LHCN-M2 (cell line): ENCODE data around the gene CD248. TPM values are rescaled to one million over a fixed set of nuclear protein-coding genes. Genes with fewer than 3 reads are reported as not detected.
"Not testable (repeated sequence)": the region's sequence is repeated elsewhere in the genome, so short reads cannot be mapped to it uniquely, and the experiment has no call there.

Experiments used
- DNase-seq: peaks from one replicate; pipeline ENCODE4 v3.0.0-alpha.2; 2012; ENCODE audit warnings: low read depth
- total RNA-seq: library from RNA; depleted of rRNA; stranded (reverse); fragments of >200 nt; gene quantifications from 2 replicates; pipeline ENCODE4 v1.2.3, GENCODE V29; 2014

Gene CD248
- total RNA-seq, 1 experiment from 2014 or later = 0.06 TPM

DNA sequence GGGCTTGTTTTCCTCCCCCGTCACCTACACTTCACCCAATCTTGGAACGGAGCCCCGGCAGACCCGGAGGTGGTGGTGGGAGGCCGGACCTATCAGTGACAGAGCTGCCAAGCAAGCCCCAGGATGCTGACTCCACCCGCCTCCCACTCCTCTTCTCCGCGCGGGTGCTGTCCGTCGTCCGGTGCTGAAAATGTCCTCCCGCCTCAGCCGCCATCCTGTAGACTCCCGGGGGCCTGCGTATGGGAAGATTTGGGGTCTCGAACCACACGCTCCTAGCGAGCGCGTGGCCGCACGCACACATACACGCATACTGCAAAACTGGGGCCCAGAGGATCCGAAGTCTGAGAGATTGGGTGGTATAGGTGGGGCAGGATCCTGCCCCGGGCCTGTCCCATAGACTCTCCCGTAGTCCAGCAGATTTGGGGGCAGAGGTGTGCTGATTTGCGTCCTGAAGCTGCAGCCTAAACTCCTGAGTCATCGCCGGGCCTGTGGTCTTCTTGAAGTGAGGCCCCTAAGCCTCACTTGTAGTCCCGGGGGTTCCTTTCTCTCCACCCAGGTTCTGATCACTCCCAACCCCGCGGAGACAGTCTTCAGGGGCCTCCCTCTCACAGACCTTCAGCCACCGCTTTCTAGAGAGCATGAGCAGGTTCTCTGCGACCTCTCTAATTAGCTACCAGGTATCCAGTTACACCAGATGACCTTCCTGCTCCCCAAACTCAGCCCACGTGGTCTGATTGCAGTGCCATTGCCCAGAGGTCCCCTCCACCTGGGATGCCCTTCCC, 27.1 kb downstream of the CD248 start:
- no peak for DNase-seq

DNA sequence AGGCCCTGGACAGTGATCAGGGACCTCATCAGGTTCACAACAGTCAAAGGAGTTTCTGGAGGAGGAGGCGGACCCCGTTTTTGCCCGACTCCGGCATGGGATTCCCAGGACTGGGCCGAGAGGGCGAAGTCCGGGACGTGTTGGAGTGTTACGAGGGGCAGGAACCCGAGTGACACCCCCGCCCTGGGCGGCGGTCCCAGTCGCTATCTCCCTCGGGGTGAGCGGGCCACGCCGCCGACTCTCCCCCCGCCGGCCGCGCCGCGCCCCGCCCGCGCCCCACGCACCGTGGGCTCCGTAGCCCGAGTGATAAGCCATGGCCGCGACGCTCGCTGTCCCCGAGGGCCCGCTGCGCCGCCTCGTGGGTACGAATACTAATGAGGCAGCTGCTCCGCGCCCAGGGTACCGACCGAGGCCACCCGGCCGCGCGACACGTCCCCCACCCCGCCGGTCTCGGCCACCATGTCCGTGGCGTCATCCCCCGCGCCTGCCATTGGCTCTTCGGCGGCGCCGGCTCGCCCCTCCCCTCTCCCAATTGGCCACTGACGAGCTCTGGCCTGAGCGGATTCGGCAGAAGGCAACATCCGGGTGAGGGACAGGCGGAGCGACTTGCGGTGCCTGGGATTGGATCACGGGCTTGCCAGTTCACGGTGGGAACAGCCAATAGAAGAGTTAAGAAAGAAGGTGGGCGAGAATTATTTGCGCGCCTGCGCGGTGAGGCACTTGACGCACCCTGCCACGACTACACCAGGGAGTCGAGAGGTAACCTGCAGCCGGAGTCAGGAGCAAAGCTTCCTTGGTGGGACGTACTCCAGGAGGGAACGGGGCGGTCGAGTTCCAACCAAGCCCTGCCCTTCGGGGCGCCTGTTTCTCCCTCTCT, 27.9 kb downstream of the CD248 start, which contains the start of gene YIF1A:
YIF1A (minus strand) TSS at position 473 of the 877 bp plus-strand sequence; CDS start at position 315, 158 bp downstream.
- peak; percentile 98 for DNase-seq

DNA sequence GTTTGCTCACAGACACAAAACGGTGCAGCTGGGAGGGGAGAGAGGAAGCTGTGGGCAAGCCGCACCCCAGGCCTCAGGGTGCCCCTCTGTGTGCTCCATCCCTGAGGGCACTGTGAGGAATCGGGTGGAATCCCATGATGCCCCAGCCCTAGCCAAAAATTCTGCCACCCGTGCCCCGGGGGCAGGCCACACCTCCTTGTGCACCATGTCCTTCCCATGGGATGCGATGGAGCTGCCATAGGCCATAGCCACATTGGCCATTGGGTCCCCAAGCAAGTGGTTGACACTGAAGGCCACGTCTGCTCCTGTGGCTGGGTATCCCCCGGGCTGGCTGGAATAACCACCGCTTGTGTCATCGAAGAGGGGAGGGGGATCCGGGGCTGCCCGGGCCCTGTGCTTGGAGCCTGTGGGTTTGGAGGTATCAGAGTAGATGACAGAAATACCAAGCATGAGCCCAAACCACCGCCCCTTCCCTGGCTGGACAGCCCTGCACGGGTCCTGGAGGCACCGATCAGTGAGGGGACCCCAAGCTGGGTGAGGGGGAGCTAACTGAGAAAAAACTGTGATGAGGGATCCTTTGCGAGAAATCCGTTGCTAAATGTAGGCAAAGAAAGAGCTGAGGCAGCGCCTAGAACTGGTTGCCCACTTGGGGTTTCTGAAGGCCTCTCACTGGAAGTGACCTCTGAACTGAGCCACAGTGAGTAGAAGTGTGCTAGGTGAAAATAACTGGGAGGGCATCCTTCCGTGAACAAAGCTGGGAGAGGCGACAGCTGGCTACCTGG, 28.8 kb downstream of the CD248 start:
- no peak for DNase-seq

DNA sequence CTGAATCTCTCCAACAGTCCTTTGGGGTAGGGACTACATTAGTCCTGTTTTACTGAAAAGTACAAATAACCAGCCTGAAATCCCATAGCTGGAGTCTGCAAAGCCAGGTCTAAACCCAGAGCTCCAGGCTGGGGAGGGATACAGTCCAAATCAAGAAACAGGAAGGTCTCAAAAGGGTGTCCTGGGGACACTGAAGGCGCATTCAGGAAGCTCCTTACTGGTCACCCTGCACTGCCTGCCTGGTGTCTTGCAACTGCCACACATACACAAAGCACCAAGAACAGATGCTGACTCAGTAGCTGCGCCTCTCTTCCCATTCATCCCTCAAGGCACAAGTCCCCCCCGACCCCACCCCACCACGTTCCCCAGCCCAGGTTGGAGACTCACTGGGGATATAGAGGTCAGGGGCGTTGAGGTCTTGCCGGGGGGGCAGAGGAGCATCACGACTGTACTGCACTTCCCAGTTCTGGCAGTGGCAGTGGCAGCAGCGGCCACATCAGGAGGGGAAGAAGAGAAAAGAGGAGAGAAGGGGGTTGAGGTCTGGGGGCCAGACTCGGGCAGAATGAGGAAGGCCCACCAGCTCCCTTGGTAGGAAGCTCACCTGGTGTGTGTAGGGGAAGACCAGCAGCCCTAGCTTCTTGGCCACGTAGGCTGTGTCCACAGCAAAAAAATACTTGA, 29.5 kb downstream of the CD248 start:
- no peak for DNase-seq

DNA sequence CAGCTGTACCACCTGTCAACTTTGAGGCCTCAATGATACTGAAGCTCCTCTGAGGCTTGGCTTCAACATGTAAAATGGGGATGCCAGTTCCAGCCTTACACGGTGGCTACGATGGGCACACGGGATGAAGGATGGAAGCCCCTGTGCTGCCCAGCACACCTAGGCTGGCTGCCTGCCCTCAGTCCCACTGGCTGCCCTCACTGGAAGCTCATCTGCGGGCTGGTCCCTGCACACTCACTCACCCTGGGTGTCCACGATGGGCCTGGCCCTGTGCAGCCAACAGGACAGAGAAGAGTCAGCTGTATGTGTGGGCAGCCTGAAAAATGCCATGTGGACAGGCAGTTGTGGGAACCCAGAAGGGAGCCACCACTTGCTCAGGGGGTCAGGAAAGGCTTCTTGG, 30.1 kb downstream of the CD248 start:
- DNase-seq = no peak

DNA sequence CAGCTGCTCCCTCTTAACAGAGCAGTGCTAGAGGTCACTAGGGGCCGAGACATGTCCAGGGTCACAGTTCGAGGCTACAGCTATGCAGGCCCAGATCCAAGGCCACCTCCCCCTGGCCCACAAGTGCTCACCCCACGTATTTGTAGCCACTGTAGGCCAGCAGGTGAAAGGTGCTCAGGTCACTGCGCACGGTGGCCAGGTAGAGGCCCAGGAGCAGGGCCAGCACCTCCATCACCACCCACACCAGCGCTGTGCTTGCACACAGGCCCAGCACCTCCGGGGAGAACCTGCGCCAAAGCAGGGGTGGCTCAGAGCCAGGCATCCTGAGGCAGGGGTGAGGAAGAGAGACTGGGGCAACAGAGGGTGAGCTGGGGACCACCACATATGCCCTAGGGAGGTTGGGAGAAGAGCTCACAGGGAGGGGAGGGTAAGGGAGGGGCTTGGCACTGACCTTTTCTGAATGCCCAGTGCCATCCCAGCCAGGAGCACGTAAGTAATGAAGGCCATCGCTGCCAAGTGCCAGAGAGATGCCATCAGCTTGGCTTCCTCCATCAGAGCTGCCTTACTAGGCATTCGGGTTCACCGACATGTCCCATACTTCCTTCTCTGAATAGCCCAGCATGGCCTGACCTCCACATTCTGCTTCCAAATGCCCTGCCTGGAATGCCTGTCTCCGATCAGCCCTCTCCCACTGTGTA, 31.4 kb downstream of the CD248 start:
- no peak for DNase-seq

DNA sequence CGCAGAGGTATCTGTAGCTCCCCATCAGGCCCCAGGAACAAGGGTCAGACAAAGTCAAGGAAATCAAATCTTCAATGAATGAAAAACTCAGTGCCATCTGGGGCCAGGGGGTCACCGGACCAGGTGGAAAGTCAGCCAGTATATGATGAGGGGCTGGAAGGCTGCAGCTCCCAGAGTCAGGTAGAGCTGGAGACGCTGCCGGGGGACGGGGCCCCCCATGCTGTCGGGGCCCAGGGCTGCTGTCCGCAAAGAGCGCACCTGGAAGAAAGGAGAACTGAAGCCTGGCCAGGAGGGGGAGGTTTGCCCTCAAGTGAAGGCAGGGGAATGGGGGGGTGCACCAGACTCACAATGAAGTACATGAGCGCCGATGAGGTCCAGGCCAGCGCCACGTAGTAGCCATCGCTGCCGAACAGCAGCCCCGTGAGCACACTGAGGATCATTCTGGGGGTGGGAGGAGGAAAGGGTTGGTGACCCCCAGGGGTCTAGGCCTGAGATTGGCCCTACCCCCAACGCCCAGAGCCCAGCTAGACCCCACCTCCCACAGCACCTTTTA, 32.2 kb downstream of the CD248 start:
- DNase-seq = no peak

DNA sequence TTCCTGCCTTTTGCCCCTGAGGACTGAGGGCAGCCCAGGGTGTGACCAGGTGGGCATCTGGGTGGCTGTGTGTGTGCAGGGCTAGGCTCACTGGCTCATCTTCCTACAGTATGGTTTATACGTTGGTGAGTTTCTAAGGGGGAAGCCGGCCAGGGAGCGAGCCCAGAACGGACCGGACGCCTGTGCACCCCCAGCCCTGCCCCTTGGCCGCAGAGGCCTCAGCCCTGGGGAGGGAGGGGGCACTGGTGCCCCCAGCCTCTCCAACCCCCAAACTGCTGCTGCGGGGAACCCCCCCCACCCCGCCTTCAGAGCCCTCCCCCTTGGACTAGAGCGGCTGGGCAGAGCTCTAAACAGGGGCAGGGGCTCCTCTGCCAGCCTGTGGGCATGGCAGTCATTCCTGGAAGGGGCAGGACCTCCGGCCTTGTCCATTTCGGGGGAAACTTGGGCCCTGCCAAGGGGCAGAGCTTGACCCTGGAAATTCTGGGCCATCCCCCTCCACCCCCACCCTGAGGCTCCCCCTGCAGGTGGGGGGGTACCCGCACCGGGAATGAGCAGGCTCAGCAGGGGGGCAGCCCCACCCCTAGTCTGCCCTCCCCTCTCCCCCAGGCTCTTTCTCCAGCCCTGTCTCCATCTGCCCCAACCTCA, 33.3 kb downstream of the CD248 start:
- DNase-seq = no peak

DNA sequence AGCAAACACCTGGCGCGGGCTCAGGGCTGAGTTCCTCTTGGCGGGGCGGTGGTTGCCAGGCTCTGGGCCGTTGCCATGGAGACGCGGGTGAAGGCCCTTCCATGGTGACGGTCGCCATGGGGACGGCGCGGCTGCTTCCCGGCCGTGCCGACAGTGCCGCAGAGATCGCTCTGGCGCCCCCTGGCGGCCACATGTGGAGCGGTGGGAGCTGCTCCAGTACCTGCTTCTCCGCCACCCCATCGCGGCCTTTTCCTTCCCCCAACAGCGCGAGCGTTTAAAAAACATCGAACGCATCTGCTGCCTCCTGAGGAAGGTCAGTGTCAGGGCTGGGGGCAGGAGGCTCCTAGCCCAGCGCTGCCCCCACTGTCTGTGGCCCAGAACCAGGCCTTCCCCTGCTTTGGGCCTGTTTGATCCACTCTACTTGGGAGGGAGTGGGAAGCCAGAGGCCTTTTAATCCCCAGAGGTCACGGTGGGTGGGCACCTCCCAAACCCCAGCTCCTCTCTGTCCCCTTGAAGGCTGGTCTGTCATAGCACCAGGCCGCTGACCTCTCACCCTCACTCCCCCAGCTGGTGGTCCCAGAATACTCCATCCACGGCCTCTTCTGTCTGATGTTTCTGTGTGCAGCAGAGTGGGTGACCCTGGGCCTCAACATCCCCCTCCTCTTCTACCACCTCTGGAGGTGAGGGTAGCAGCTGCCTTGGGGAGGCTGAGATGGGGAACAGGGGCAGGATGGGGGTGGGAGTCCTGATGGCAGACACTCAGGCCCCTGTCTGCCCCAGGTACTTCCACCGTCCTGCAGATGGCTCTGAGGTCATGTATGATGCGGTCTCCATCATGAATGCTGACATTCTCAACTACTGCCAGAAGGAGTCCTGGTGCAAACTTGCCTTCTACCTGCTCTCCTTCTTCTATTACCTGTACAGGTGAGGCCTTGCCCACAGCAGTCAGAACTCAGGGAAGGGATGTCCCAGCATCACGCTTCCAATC, 34.1 kb downstream of the CD248 start:
- peak; percentile 91 for DNase-seq

DNA sequence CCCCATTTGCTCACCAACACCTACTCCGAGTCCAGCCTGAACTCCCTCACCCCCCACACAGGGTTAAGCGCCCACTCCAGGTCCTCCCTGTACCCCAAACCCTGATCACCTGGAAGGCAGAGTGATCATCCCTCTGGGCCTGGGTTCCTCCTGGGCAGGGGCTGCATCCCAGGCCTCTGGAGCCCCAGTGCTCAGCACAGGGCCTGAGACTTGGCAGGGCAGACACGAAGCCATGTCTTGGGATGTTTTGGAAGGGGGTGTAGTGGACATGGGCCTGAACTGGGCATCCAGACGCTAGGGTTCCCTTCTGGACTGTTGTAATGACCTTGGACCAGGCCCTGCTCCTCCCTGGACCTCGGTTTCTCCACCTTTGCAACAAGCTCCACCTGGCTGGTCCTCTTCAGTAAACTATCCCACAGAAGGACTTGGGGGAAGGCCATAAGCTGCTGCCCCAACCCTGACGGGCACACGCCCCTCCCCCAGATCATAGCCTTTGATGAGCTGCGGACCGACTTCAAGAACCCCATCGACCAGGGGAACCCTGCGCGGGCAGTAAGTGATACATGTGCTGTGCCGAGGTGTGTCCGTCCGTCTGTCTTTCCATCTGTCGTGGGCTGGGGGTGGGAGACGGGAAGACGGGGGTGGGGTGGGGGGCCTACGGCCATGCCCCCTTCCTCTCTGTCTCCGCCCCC, 34.9 kb downstream of the CD248 start:
- no peak for DNase-seq

DNA sequence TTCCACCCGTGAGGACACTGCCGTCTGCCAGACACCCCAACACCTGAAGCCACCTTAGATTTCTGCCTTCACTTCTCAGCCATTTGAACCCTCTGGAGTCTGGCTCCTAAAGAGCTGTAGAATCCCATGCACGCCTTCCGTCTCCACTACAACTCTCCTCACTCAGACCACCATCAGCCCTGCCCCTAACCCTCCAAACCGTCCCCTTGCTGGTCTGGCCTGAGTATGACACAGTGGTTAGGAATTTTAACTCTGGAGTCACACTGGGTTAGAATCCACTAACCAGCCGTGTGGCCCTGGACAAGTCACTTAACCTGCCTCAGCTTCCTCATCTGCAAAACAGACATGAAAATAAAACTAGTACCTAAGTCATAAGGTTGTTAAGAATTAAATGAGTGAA, 35.8 kb downstream of the CD248 start:
- DNase-seq = no peak

DNA sequence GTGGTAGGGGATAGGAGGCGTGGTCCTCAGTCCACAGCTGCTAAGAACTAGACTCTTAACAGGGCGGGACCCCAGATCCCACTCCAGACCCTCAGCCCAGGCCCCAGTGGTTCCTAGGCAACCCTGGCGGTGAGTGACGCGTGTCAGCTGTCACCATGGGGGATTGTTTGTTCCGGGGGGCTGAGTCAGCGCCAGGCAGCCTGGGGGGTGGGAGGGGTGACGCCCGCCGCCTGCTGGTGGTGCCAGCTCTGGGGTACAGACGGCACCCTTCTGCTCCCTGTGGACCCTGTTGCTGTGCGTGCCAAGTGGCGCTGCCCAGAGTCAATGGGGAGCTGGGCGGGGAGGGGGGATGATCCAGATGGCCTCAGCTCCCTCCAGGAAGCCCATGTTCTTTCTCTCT, 36.4 kb downstream of the CD248 start:
- no peak for DNase-seq

DNA sequence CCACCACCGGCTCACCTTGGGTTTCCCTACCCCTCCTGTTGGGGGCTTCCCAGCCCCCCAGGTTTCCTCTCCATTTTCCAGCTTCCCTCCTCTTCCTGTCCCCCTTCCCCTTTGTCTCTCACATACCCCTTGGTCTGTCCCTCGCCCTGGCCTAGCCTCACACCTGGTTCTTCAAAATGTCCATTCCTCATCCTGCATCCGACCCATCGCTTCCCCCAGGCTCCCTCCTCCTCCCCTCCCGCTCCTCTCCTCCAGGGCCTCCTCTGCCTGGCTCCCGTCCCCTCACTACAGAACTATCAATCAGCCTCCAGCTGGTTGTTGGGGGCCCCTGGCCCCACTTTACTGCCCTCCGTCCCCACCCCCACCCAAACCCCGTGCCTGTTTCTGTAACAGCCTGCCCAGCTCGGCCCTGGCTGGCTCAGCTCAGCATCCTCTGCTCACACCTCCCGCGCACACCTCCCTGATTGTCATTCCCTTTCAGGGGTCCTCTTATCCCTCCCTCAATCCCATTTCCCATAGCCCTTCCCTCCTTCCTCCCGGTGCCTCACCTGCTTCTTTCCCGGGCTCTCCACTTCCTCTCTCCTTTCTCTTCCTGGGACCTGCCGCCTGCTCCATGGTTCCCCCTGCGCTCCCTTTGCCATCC, 37.6 kb downstream of the CD248 start:
- no peak for DNase-seq

DNA sequence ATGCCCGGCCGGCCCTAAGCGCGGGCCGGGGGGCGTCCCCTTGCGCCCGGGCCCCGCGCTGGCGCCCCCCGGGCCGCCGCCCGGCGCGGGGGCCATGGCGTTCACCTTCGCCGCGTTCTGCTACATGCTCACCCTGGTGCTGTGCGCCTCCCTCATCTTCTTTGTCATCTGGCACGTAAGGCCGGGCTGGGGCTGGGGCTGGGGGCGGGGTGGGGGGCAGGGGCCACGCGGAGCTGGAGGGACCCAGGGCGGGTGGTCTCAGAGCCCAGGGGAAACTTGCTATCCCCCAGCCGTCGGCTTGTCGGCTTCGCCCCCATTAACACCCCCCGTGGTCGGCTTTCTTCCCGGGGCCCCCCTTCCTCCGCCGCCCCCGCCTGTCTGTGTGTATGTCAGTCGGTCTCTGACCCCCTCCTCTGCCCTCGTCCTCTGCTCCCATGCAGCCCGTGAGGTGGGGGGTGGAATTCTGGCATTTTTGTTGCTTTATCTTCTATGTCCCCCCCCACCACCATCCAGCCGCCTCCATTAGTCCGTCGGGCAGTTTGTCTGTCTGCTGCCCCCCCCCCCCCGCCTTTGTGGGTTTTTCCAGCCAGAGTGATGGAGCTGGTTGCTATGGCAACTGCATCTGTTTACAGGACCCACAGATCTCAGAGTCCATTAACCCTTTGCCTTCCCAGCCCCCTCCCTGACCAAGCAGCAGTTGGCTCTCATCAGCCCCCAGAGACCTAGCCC, 38.3 kb downstream of the CD248 start:
- peak; percentile 54 for DNase-seq

DNA sequence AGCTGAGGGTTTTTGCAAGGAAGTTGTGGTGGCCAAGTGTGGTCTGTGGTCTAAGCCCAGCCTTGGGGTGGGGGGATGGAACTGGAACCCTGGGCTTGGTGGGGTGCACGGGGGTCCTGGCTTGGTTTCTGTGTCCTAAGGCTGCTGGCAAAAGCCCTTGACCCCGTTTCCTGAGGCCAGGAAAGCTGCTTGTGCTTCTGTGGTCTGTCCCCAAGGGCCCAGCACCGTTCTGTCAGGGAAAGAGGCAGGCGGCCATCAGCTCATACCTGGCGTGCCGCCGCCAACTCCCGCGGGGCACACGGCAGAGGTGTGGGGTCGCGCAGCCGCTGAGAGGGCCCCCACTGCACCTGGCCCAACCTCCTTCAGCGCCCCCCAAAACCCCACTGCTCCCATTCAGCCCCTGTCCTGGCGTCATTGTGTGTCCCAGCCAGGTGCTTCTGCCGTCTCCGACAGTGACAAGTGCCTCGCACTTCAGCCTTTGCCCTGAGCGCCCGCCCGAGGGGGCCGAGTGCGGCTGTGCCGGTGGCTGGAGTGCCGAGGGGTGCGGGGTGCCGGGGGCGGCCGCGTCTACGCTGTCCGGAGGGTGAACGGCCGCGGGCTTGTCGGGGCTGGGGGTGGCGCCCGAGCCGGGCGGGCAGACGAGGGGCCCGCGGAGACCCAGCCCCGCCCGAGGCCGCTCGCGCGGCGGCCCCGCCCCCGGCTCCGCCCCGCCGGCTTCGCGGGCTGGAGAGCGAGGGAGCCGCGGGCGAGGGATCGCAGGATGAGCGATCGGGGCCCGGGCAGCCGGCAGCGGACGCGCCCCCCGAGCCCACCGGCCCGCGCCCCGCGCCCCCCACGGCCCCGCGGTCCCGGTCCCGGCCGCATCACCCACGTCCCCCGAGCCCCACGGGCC, 39.1 kb downstream of the CD248 start, which contains the start of gene CNIH2:
CNIH2 (plus strand) TSS at position 705 of the 892 bp plus-strand sequence. CDS start 282 bp downstream, outside the sequence.
- DNase-seq = no peak

DNA sequence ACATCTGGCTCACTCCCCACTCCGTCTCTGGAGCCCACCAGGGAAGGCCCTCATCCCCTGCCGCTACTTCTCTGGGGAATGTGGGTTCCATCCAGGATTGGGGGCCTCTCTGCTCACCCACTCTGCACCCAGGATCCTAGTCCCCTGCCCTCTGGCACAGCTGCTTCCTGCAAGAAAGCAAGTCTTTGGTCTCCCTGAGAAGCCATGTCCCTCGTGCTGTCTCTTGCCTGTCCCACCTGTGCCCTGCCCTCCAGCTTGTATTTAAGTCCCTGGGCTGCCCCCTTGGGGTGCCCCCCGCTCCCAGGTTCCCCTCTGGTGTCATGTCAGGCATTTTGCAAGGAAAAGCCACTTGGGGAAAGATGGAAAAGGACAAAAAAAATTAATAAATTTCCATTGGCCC, 39.8 kb downstream of the CD248 start:
- DNase-seq = not testable (repeated sequence)
